WI38 (cell line): ENCODE results near the gene DST.

Source experiments
- H3K4me3 ChIP-seq: 2 replicates; pipeline ENCODE4 v1.5.1; 2011; ENCODE audit warnings: low read depth, mild to moderate bottlenecking, control low read depth, low read length
- CTCF ChIP-seq: IDR thresholded peaks from 2 replicates; pipeline ENCODE4 v1.5.1; 2012; ENCODE audit warnings: low read depth, mild to moderate bottlenecking, control low read depth, low read length

The DST gene

GRCh38 chr6:56482525-56482924 is 160.2 kb downstream of the DST start:
- no peak overlapping the region for H3K4me3 ChIP-seq
- no peak for TF ChIP-seq CTCF

GRCh38 chr6:56481957-56482356 is 160.7 kb downstream of the DST start:
- TF ChIP-seq CTCF = no peak
- no peak overlapping the region for H3K4me3 ChIP-seq

- TF ChIP-seq CTCF = no peak
- no peak overlapping the region for H3K4me3 ChIP-seq
These were observed 161.9 kb downstream of the DST start for GRCh38 chr6:56480654-56481337.

DNA sequence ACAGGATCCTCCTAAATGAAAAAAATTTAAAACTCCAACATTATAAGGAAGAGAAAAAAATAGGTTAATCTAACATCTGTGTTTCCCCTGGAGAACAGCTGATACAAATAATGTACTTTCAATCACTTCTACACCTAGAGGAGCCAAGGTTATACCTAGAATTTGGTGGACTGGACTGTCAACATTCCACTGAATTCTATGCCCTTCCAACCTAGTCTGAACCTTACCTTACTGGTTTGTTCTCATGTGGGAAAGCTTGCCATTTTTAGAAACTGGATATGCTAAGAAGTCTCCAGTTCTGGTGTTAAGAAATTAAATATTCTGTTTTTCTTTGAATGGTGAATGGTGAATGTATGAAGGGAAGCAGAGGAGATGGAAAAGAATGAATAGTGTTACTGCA is 162.4 kb downstream of the DST start:
- no peak overlapping the region for H3K4me3 ChIP-seq
- TF ChIP-seq CTCF = no peak

GRCh38 chr6:56479381-56479780 is 163.3 kb downstream of the DST start:
- H3K4me3 ChIP-seq = no peak overlapping the region
- no peak for TF ChIP-seq CTCF

- TF ChIP-seq CTCF = no peak
- H3K4me3 ChIP-seq = no peak overlapping the region
These were observed 164.5 kb downstream of the DST start for GRCh38 chr6:56478202-56478601.

- no peak for TF ChIP-seq CTCF
- no peak overlapping the region for H3K4me3 ChIP-seq
These were observed 165.4 kb downstream of the DST start for GRCh38 chr6:56477241-56477640.
